ENCODE measurements around the gene SLIT3. TPM values are rescaled to one million over a fixed set of nuclear protein-coding genes. Genes with fewer than 3 reads are reported as not detected.

The SLIT3 gene
- total and polyA plus RNA-seq, 2 donors (not counting 3 experiments of a cell fraction or from before 2014, with no cell fraction given) = 0.90 to 1.0 TPM

GRCh38 chr5:168734620-168735300 is 566.2 kb downstream of the SLIT3 start:
- Histone ChIP-seq H3K36me3 (ENCODE audit: control insufficient read depth in 2 of 2, extremely low read depth in 1 of 2, insufficient read depth in 2 of 2, low read length in 2 of 2) (no peaks in the 10 kb centered on the region), H4K20me1 (replicated peaks; ENCODE audit: control insufficient read depth, extremely low read depth, insufficient read depth, low read length) (no peaks in the 10 kb centered on the region), H3K4me3 (replicated peaks in 1 of 3; ENCODE audit: insufficient read depth in 1 of 3, low read depth in 1 of 3, low read length in 3 of 3) (no peak overlapping the region), H3K9me3 (replicated peaks; ENCODE audit: control insufficient read depth, insufficient read depth, low read length) (no peaks in the 10 kb centered on the region), H3K9me1 (replicated peaks; ENCODE audit: control insufficient read depth, extremely low read depth, insufficient read depth, low read length) (no peaks in the 10 kb centered on the region), H2AFZ (ENCODE audit: low read depth, low read length) (no peak overlapping the region), H3K9ac (replicated peaks; ENCODE audit: extremely low read depth, insufficient read depth, low read length) (no peak overlapping the region), H3K4me1 (ENCODE audit: control insufficient read depth, extremely low read depth, insufficient read depth, low read length) (no peaks in the 10 kb centered on the region), H3K27ac (ENCODE audit: insufficient read depth, low read depth, low read length) (no peak overlapping the region), H3K79me2 (ENCODE audit: control insufficient read depth, insufficient read depth, low read length) (no peaks in the 10 kb centered on the region), H3K27me3 (ENCODE audit: control insufficient read depth in 2 of 2, insufficient read depth in 2 of 2, low read length in 2 of 2) (no peaks in the 10 kb centered on the region), H3K4me2 (ENCODE audit: insufficient read depth, low read length) (no peak overlapping the region)
- BruUV-seq (replicated peaks) = no TSS peak
- FAIRE-seq (no peak), DNase-seq (ENCODE audit: low read depth, low spot score) (no peak)
- POLR2A ChIA-PET = no interaction called here
- no peak for TF ChIP-seq CTCF (IDR thresholded peaks at IDR 0.05; ENCODE audit: extremely low read depth in 1 of 2, insufficient read depth in 1 of 2, low read depth in 1 of 2, low read length in 2 of 2)
- TF ChIP-seq MAX (IDR thresholded peaks at IDR 0.05; ENCODE audit: insufficient read depth, insufficient read length) = no peak
- TF ChIP-seq MYC (IDR thresholded peaks at IDR 0.05; ENCODE audit: low read depth, low read length) = no peak
- TF ChIP-seq POLR2AphosphoS5 (IDR thresholded peaks at IDR 0.05; ENCODE audit: insufficient read depth, low read depth, low read length) = no peak
- no peak for TF ChIP-seq POLR2A (IDR thresholded peaks at IDR 0.05; ENCODE audit: low read depth, low read length)
- no peak for TF ChIP-seq GATA2 (IDR thresholded peaks at IDR 0.05; ENCODE audit: insufficient read depth, insufficient read length, low read depth, low read length)
- TF ChIP-seq JUN (IDR thresholded peaks at IDR 0.05; ENCODE audit: borderline replicate concordance, insufficient read depth, insufficient read length, low read depth) = no peak
- no peak for TF ChIP-seq EZH2 (IDR thresholded peaks at IDR 0.05; ENCODE audit: borderline replicate concordance, low read depth, low read length, severe bottlenecking)
- no peak for TF ChIP-seq FOS (IDR thresholded peaks at IDR 0.05; ENCODE audit: borderline replicate concordance, insufficient read depth, low read length)
- dilution Hi-C loops (cut with MboI; ENCODE audit: extremely low pct_ligation_motif_present, low sequenced_read_pairs) = no loop called here
- intact Hi-C loops (cut with micrococcal nuclease) = no loop called here
- CTCF ChIA-PET = no interaction called here
